ENCODE measurements around the gene SLC17A5.
A peak's percentile ranks its signal among the peaks of the same experiment; 100 is the strongest.

SLC17A5 gene

GRCh38 chr6:73696966-73697655, 43.3 kb upstream of the SLC17A5 start:
- no peaks in the 10 kb centered on the region for H3K79me2 ChIP-seq (ENCODE audit: control insufficient read depth, insufficient read depth, low read length, poor library complexity)
- no peak overlapping the region for H2BK12ac ChIP-seq (ENCODE audit: low read length)
- no peak overlapping the region for H3K14ac ChIP-seq (ENCODE audit: low read length)
- no peak overlapping the region for H3K4me3 ChIP-seq (ENCODE audit: low read depth, low read length)
- no peak overlapping the region for H2AK5ac ChIP-seq (ENCODE audit: low read length)
- H2BK5ac ChIP-seq (ENCODE audit: low read depth, low read length, poor library complexity), result no peak overlapping the region
- H3K79me1 ChIP-seq (ENCODE audit: low read length), result peaks cover 3% of the 10 kb centered on the region
- no peak overlapping the region for H2BK120ac ChIP-seq (ENCODE audit: insufficient read depth, low read length, poor library complexity)
- H3K9me3 ChIP-seq (ENCODE audit: insufficient read depth, low read depth, low read length), result peaks cover 2% of the 10 kb centered on the region
- no peak overlapping the region for H2AFZ ChIP-seq (ENCODE audit: insufficient read depth, low read length, poor library complexity)
- no peak overlapping the region for H3K18ac ChIP-seq (ENCODE audit: low read length)
- no peak overlapping the region for H4K12ac ChIP-seq (ENCODE audit: low read depth, low read length)
- no peak overlapping the region for H4K8ac ChIP-seq (ENCODE audit: low read depth, low read length)
- H3K36me3 ChIP-seq (ENCODE audit: control insufficient read depth in 1 of 2, insufficient read depth in 2 of 2, low read length in 2 of 2), result no peaks in the 10 kb centered on the region
- no peak overlapping the region for H3K4ac ChIP-seq (ENCODE audit: low read depth, low read length)
- DNase-seq, result no peak
- H3K27ac ChIP-seq (ENCODE audit: low read depth, low read length), result no peak overlapping the region
- no peak overlapping the region for H3K23ac ChIP-seq (ENCODE audit: low read length)
- H3K9ac ChIP-seq (ENCODE audit: low read length), result no peak overlapping the region
- H4K91ac ChIP-seq (ENCODE audit: low read depth, low read length), result no peak overlapping the region
- no peak overlapping the region for H3K4me2 ChIP-seq (ENCODE audit: low read length)
- WGBS (ENCODE audit: extremely low coverage, insufficient coverage, insufficient read length), result no CpG with 5 or more reads among the region's 10 CpGs
- H3K4me1 ChIP-seq (ENCODE audit: control insufficient read depth in 1 of 2, insufficient read depth in 2 of 2, low read length in 2 of 2), result no peaks in the 10 kb centered on the region
- no peaks in the 10 kb centered on the region for H3K27me3 ChIP-seq (ENCODE audit: insufficient read depth, low read length)

GRCh38 chr6:73695619-73696421, 42.0 kb upstream of the SLC17A5 start, which contains the start of gene CD109:
Gene CD109, plus strand, starts transcription at chr6:73696203. Its CDS starts 13 bp downstream, at chr6:73696216.
- H2AK5ac ChIP-seq (ENCODE audit: low read length), result no peak within 1 kb of the TSS
- WGBS (ENCODE audit: extremely low coverage, insufficient coverage, insufficient read length), result no CpG with 5 or more reads among the region's 61 CpGs
- H3K14ac ChIP-seq (ENCODE audit: low read length), result no peak within 1 kb of the TSS
- no peaks in the 10 kb centered on the region for H3K4me1 ChIP-seq (ENCODE audit: control insufficient read depth in 1 of 2, insufficient read depth in 2 of 2, low read length in 2 of 2)
- no peak within 1 kb of the TSS for H3K27ac ChIP-seq (ENCODE audit: low read depth, low read length)
- H3K36me3 ChIP-seq (ENCODE audit: control insufficient read depth in 1 of 2, insufficient read depth in 2 of 2, low read length in 2 of 2), result no peaks in the 10 kb centered on the region
- peak within 1 kb of the TSS; percentile 5 for H4K12ac ChIP-seq (ENCODE audit: low read depth, low read length)
- peak within 1 kb of the TSS; percentile 19 for H2AFZ ChIP-seq (ENCODE audit: insufficient read depth, low read length, poor library complexity)
- DNase-seq, result peak; percentile 21 to 48
- H3K27me3 ChIP-seq (ENCODE audit: insufficient read depth, low read length), result no peaks in the 10 kb centered on the region
- no peak within 1 kb of the TSS for H3K18ac ChIP-seq (ENCODE audit: low read length)
- H3K4me2 ChIP-seq (ENCODE audit: low read length), result peak within 1 kb of the TSS; percentile 94
- H4K91ac ChIP-seq (ENCODE audit: low read depth, low read length), result peak within 1 kb of the TSS; percentile 40
- peak within 1 kb of the TSS; percentile 6 for H3K9ac ChIP-seq (ENCODE audit: low read length)
- H3K79me1 ChIP-seq (ENCODE audit: low read length), result peaks cover 3% of the 10 kb centered on the region
- H3K23ac ChIP-seq (ENCODE audit: low read length), result no peak within 1 kb of the TSS
- peak within 1 kb of the TSS; percentile 41 for H2BK120ac ChIP-seq (ENCODE audit: insufficient read depth, low read length, poor library complexity)
- no peak within 1 kb of the TSS for H2BK5ac ChIP-seq (ENCODE audit: low read depth, low read length, poor library complexity)
- H3K4me3 ChIP-seq (ENCODE audit: low read depth, low read length), result peak within 1 kb of the TSS; percentile 77
- H3K4ac ChIP-seq (ENCODE audit: low read depth, low read length), result no peak within 1 kb of the TSS
- H4K8ac ChIP-seq (ENCODE audit: low read depth, low read length), result peak within 1 kb of the TSS; percentile 21
- no peaks in the 10 kb centered on the region for H3K79me2 ChIP-seq (ENCODE audit: control insufficient read depth, insufficient read depth, low read length, poor library complexity)
- H3K9me3 ChIP-seq (ENCODE audit: insufficient read depth, low read depth, low read length), result peaks cover 2% of the 10 kb centered on the region
- H2BK12ac ChIP-seq (ENCODE audit: low read length), result no peak within 1 kb of the TSS

GRCh38 chr6:73694711-73695411, 41.1 kb upstream of the SLC17A5 start:
- Histone ChIP-seq H3K23ac (ENCODE audit: low read length) (no peak overlapping the region), H3K9me3 (ENCODE audit: insufficient read depth, low read depth, low read length) (peaks cover 2% of the 10 kb centered on the region), H2BK120ac (ENCODE audit: insufficient read depth, low read length, poor library complexity) (no peak overlapping the region)

GRCh38 chr6:73691512-73691911, 37.7 kb upstream of the SLC17A5 start:
- Histone ChIP-seq H3K36me3 (ENCODE audit: control insufficient read depth in 1 of 2, insufficient read depth in 2 of 2, low read length in 2 of 2) (no peaks in the 10 kb centered on the region), H3K9ac (ENCODE audit: low read length) (no peak overlapping the region), H3K79me2 (ENCODE audit: control insufficient read depth, insufficient read depth, low read length, poor library complexity) (no peaks in the 10 kb centered on the region), H4K91ac (ENCODE audit: low read depth, low read length) (no peak overlapping the region), H4K12ac (ENCODE audit: low read depth, low read length) (no peak overlapping the region), H3K4me1 (ENCODE audit: control insufficient read depth in 1 of 2, insufficient read depth in 2 of 2, low read length in 2 of 2) (no peaks in the 10 kb centered on the region), H3K4me2 (ENCODE audit: low read length) (no peak overlapping the region), H3K23ac (ENCODE audit: low read length) (no peak overlapping the region), H3K4ac (ENCODE audit: low read depth, low read length) (no peak overlapping the region), H2BK5ac (ENCODE audit: low read depth, low read length, poor library complexity) (no peak overlapping the region), H3K14ac (ENCODE audit: low read length) (no peak overlapping the region), H2AFZ (ENCODE audit: insufficient read depth, low read length, poor library complexity) (no peak overlapping the region), H3K18ac (ENCODE audit: low read length) (no peak overlapping the region), H3K9me3 (ENCODE audit: insufficient read depth, low read depth, low read length) (peaks cover 2% of the 10 kb centered on the region), H4K8ac (ENCODE audit: low read depth, low read length) (no peak overlapping the region), H2BK120ac (ENCODE audit: insufficient read depth, low read length, poor library complexity) (no peak overlapping the region), H2AK5ac (ENCODE audit: low read length) (no peak overlapping the region), H2BK12ac (ENCODE audit: low read length) (no peak overlapping the region), H3K4me3 (ENCODE audit: low read depth, low read length) (no peak overlapping the region), H3K79me1 (ENCODE audit: low read length) (peaks cover 3% of the 10 kb centered on the region), H3K27me3 (ENCODE audit: insufficient read depth, low read length) (no peaks in the 10 kb centered on the region), H3K27ac (ENCODE audit: low read depth, low read length) (no peak overlapping the region)
- DNase-seq, result no peak

More at GRCh38 chr6:73694711-73695411, 41.1 kb upstream of the SLC17A5 start:
- H4K12ac ChIP-seq (ENCODE audit: low read depth, low read length), result no peak overlapping the region
- H3K18ac ChIP-seq (ENCODE audit: low read length), result no peak overlapping the region
- no peaks in the 10 kb centered on the region for H3K4me1 ChIP-seq (ENCODE audit: control insufficient read depth in 1 of 2, insufficient read depth in 2 of 2, low read length in 2 of 2)
- no CpG with 5 or more reads among the region's 5 CpGs for WGBS (ENCODE audit: extremely low coverage, insufficient coverage, insufficient read length)
- no peaks in the 10 kb centered on the region for H3K36me3 ChIP-seq (ENCODE audit: control insufficient read depth in 1 of 2, insufficient read depth in 2 of 2, low read length in 2 of 2)
- H2BK12ac ChIP-seq (ENCODE audit: low read length), result no peak overlapping the region
- no peak overlapping the region for H3K27ac ChIP-seq (ENCODE audit: low read depth, low read length)
- H3K9ac ChIP-seq (ENCODE audit: low read length), result no peak overlapping the region
- H2BK5ac ChIP-seq (ENCODE audit: low read depth, low read length, poor library complexity), result no peak overlapping the region
- no peak overlapping the region for H3K4ac ChIP-seq (ENCODE audit: low read depth, low read length)
- peaks cover 3% of the 10 kb centered on the region for H3K79me1 ChIP-seq (ENCODE audit: low read length)
- H4K91ac ChIP-seq (ENCODE audit: low read depth, low read length), result no peak overlapping the region
- no peak overlapping the region for H2AFZ ChIP-seq (ENCODE audit: insufficient read depth, low read length, poor library complexity)
- H3K14ac ChIP-seq (ENCODE audit: low read length), result no peak overlapping the region
- H3K79me2 ChIP-seq (ENCODE audit: control insufficient read depth, insufficient read depth, low read length, poor library complexity), result no peaks in the 10 kb centered on the region
- peak in 1 of 2 donors; percentile 14 for DNase-seq
- H4K8ac ChIP-seq (ENCODE audit: low read depth, low read length), result no peak overlapping the region
- no peak overlapping the region for H2AK5ac ChIP-seq (ENCODE audit: low read length)
- H3K4me3 ChIP-seq (ENCODE audit: low read depth, low read length), result no peak overlapping the region
- no peaks in the 10 kb centered on the region for H3K27me3 ChIP-seq (ENCODE audit: insufficient read depth, low read length)
- H3K4me2 ChIP-seq (ENCODE audit: low read length), result no peak overlapping the region

Data from trophoblast cell (in vitro differentiated cells and primary cell).